Gastrocnemius medialis (tissue), 4 donors: ENCODE results near the gene ANTXR1. TPM values are rescaled to one million over a fixed set of nuclear protein-coding genes. Genes with fewer than 3 reads are reported as not detected.

Experiments
- ATAC-seq, 2 donors: fragments of 150-250 bp; one replicate each; pipeline ENCODE4 v1.9.1; 2016
- DNase-seq, 2 donors: peaks; one replicate each; pipeline ENCODE4 v3.0.0-alpha.2; 2019
- H3K27ac ChIP-seq, 4 donors: fragments of 200-600 bp; sonication (generic); 1 replicate in 1 of 4; 2 replicates in 3 of 4; pipeline ENCODE4 v1.5.1; 2016 to 2018; ENCODE audit warnings: mild to moderate bottlenecking in 2 of 4, moderate library complexity in 1 of 4
- H3K27me3 ChIP-seq, 3 donors: fragments of 200-600 bp; sonication (generic) in 2 of 3; 1 replicate in 1 of 3; 2 replicates in 2 of 3; pipeline versions ENCODE4 v1.5.1 to v1.6.0; 2016 to 2019; ENCODE audit warnings: mild to moderate bottlenecking in 1 of 3, moderate library complexity in 1 of 3
- H3K36me3 ChIP-seq, 2 donors: fragments of 200-600 bp; sonication (generic) in 1 of 2; one replicate each; pipeline ENCODE4 v1.5.1; 2017 to 2018
- H3K4me1 ChIP-seq, 2 donors: fragments of 200-600 bp; sonication (generic) in 1 of 2; one replicate each; pipeline ENCODE4 v1.5.1; 2016 to 2017; ENCODE audit warnings: mild to moderate bottlenecking in 2 of 2
- H3K4me3 ChIP-seq, 4 donors: fragments of 200-600 bp; sonication (generic) in 3 of 4; 1 replicate in 1 of 4; 2 replicates in 3 of 4; pipeline ENCODE4 v1.5.1; 2016 to 2019; ENCODE audit warnings: mild to moderate bottlenecking in 2 of 4
- H3K9me3 ChIP-seq, 3 donors: fragments of 200-600 bp; sonication (generic) in 2 of 3; 1 replicate in 1 of 3; 2 replicates in 2 of 3; pipeline ENCODE4 v1.5.1; 2016 to 2019
- POLR2A ChIP-seq, 2 donors: fragments of 450-650 bp; IDR thresholded peaks; one replicate each; pipeline ENCODE4 v1.6.1; 2017; ENCODE audit warnings: antibody characterized with exemption in 2 of 2, mild to moderate bottlenecking in 2 of 2, moderate library complexity in 2 of 2
- in situ Hi-C, 4 donors: fragments of 200-750 bp; cut with MboI; loops; one replicate each; pipeline versions ENCODE4 v1.15.0 to v1.8.0; 2017; ENCODE audit warnings: low sequenced_read_pairs in 4 of 4
- intact Hi-C: fragments of 100-400 bp; cut with DNase I; formaldehyde crosslinking; loops from one replicate; pipeline ENCODE4 v1.15.1; 2023; ENCODE audit warnings: low total_unique reads
- total RNA-seq, 4 donors: library from RNA; depleted of rRNA; stranded (reverse); fragments of >200 nt; gene quantifications; one replicate each; pipeline versions ENCODE4 v1.1.0 to v1.2.3, GENCODE V29; 2016
- TF ChIP-seq, protein P1 (sequence below), 5 experiments: fragments of 450-650 bp in 3 of 5; fragments of 200-600 bp in 2 of 5; sonication (generic) in 2 of 5; IDR thresholded peaks in 4 of 5; conservative IDR thresholded peaks in 1 of 5; 1 replicate in 4 of 5; 2 replicates in 1 of 5; pipeline ENCODE4 v1.5.1; 2016 to 2019; ENCODE audit warnings: antibody characterized with exemption in 5 of 5, mild to moderate bottlenecking in 3 of 5, moderate library complexity in 3 of 5

ANTXR1 gene
- total RNA-seq, 4 donors from 2014 or later: 8.0 to 13.6 (median 9.7) TPM

DNA sequence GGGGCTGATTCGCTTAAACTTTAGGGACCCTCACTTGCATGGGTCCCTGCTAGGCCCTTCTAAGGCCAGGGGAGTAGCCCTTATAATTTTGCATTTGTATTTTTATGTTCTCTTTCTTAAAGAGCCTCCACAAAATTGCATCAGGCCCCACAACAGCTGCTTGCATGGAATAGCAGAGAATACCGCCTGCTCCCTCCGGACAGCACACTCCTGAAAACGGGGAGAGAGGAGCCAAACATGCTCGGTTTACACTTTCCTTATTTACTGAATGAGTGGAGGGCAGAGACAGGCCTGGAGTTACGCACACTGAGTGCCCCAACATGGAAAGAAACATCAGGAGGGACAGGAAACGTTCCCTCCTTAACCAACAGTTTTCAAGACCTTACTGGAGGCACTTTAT, 132.2 kb downstream of the ANTXR1 start:
- TF ChIP-seq, protein P1, sequence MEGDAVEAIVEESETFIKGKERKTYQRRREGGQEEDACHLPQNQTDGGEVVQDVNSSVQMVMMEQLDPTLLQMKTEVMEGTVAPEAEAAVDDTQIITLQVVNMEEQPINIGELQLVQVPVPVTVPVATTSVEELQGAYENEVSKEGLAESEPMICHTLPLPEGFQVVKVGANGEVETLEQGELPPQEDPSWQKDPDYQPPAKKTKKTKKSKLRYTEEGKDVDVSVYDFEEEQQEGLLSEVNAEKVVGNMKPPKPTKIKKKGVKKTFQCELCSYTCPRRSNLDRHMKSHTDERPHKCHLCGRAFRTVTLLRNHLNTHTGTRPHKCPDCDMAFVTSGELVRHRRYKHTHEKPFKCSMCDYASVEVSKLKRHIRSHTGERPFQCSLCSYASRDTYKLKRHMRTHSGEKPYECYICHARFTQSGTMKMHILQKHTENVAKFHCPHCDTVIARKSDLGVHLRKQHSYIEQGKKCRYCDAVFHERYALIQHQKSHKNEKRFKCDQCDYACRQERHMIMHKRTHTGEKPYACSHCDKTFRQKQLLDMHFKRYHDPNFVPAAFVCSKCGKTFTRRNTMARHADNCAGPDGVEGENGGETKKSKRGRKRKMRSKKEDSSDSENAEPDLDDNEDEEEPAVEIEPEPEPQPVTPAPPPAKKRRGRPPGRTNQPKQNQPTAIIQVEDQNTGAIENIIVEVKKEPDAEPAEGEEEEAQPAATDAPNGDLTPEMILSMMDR (IDR thresholded peaks at IDR 0.05 in 4 of 5, conservative IDR thresholded peaks at IDR 0.05 in 1 of 5): no peak
- no peak for TF ChIP-seq POLR2A (IDR thresholded peaks at IDR 0.05)
- no peaks in the 10 kb centered on the region for H3K27me3 ChIP-seq
- ATAC-seq (peak; percentile 45 to 51), DNase-seq (no peak)
- no peak overlapping the region for H3K4me3 ChIP-seq
- H3K36me3 ChIP-seq: no peaks in the 10 kb centered on the region
- in situ Hi-C loops: no loop called here
- H3K27ac ChIP-seq: peak overlapping the region in 3 of 4 donors; percentile 6 to 18 (median 10)
- no peaks in the 10 kb centered on the region for H3K4me1 ChIP-seq
- intact Hi-C loops: no loop called here
- no peaks in the 10 kb centered on the region for H3K9me3 ChIP-seq

DNA sequence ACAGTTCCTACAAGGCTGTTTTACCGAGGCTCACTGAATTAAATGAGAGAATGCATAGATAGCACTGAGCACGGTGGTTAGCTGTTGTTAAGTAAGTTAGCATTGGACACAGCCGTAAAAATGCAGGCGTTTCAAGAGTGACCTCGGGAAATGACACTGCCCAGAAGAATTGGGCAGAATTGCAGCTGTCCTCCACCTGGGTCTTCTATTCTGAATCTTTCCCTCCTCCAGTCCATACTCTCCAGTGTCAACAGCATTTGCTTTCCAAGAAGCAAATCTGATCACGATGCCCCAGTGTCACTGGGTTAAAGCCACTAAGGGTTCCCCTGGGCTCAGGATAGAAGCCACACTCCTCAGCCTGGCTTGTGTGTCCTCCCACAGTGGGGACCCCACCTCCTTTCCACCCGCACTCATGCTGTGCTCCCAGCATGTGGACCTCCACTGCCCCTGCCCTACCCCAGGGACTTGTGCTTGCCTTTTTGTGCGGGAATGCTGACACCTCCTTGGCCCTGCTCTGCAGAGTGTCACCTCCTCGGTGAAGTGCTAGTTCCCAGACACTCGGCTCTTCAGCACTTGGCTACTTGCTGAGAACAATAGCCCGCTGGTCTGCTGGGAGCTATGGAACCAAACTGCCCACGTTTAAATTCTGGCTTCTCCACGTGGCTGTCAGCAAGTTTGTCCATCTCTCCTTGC, 135.0 kb downstream of the ANTXR1 start:
- Histone ChIP-seq H3K27me3 (no peaks in the 10 kb centered on the region), H3K4me3 (no peak overlapping the region), H3K9me3 (no peaks in the 10 kb centered on the region), H3K36me3 (no peaks in the 10 kb centered on the region), H3K4me1 (no peaks in the 10 kb centered on the region), H3K27ac (no peak overlapping the region)
- TF ChIP-seq, protein P1 (IDR thresholded peaks at IDR 0.05 in 4 of 5, conservative IDR thresholded peaks at IDR 0.05 in 1 of 5): no peak
- no peak for TF ChIP-seq POLR2A (IDR thresholded peaks at IDR 0.05)
- ATAC-seq (no peak), DNase-seq (no peak)
- in situ Hi-C loops (no loop called here), intact Hi-C loops (no loop called here)

DNA sequence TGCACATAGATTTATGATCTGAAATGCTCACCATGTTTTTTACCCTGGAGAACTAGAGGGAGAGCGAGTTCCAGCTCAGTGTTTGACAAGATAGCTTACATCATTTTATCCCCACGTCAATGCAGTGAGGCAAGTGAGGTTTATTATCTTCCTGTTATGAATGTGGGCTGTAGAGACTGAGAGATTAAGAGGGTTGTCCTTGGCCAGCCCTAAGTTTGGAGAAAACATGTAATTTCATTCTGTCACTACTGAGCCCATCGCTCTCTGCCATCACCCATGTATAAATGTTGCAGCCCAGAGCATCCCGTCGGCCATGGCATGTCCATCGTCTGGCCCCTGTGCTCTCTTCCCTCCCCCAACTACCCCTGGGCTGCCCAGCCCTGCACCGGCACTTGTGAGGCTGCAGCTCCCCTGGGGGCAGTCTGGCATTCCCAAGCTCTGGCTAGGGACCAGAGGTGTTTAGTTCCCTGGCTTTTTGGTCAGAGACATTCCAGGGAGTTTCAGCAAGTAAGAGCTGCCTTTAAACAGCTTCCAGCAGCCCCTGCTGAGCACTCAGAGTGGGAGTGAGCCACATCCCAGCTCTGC, 136.7 kb downstream of the ANTXR1 start:
- TF ChIP-seq, protein P1 (IDR thresholded peaks at IDR 0.05 in 4 of 5, conservative IDR thresholded peaks at IDR 0.05 in 1 of 5): no peak
- Histone ChIP-seq H3K4me1 (no peaks in the 10 kb centered on the region), H3K4me3 (no peak overlapping the region), H3K36me3 (no peaks in the 10 kb centered on the region), H3K27ac (peak overlapping the region in 2 of 4 donors; percentile 7 to 50), H3K27me3 (no peaks in the 10 kb centered on the region), H3K9me3 (no peaks in the 10 kb centered on the region)
- in situ Hi-C loops (no loop called here), intact Hi-C loops (no loop called here)
- DNase-seq (peak in 1 of 2 donors; percentile 33), ATAC-seq (peak; percentile 55 to 65)

DNA sequence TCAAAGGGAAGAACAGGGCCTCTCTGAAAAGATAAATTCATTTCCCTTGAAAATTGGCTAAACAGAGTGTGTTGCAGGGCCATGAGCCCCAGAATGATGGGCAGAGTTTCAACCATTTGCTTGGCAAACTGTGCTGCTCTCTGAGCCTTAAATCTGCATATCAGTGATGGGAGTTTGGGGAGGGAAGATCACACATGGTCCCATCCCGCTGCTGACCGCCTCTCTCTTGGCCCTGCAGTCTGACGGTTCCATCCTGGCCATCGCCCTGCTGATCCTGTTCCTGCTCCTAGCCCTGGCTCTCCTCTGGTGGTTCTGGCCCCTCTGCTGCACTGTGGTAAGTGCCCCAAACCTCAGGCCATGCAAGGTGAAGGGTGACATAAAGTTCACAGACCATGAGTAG, 139.0 kb downstream of the ANTXR1 start:
- in situ Hi-C loops: no loop called here
- Histone ChIP-seq H3K36me3 (no peaks in the 10 kb centered on the region), H3K27me3 (no peaks in the 10 kb centered on the region), H3K9me3 (no peaks in the 10 kb centered on the region), H3K4me3 (no peak overlapping the region), H3K4me1 (no peaks in the 10 kb centered on the region), H3K27ac (no peak overlapping the region)
- ATAC-seq: no peak
- intact Hi-C loops: no loop called here
- no peak for TF ChIP-seq POLR2A (IDR thresholded peaks at IDR 0.05)
- TF ChIP-seq, protein P1 (IDR thresholded peaks at IDR 0.05 in 4 of 5, conservative IDR thresholded peaks at IDR 0.05 in 1 of 5): no peak
- DNase-seq: no peak
